Keratinocyte (primary cell): Measurements from ENCODE around the gene EVI5L. TPM values are rescaled to one million over a fixed set of nuclear protein-coding genes. Genes with fewer than 3 reads are reported as not detected.
A peak's percentile ranks its signal among the peaks of the same experiment; 100 is the strongest.

Experiments used
- DNase-seq: peaks from one replicate; pipeline ENCODE4 v3.0.0-alpha.2; 2011; ENCODE audit warnings: low read depth, missing footprints, low spot score
- FAIRE-seq: peaks from 2 replicates; lab custom pipeline; 2011; peaks lifted over from hg19 to GRCh38; lab: Jason Lieb, UNC
- H2AFZ ChIP-seq: 2 replicates; pipeline ENCODE4 v1.6.0; 2012; ENCODE audit warnings: low read length, control low read depth, inconsistent platforms; ENCODE audit not compliant: control insufficient read depth
- H3K27ac ChIP-seq: 2 replicates; pipeline ENCODE4 v1.5.1; 2011; ENCODE audit warnings: low read length; ENCODE audit not compliant: control insufficient read depth, insufficient read depth
- H3K27me3 ChIP-seq: 3 replicates; pipeline ENCODE4 v1.6.0; 2011; ENCODE audit warnings: low read length; ENCODE audit not compliant: control insufficient read depth, insufficient read depth; ENCODE audit errors: extremely low read depth
- H3K36me3 ChIP-seq, 2 experiments: 2 replicates in 1 of 2; 3 replicates in 1 of 2; pipeline ENCODE4 v1.5.1; 2011; ENCODE audit warnings: low read length in 2 of 2, mild to moderate bottlenecking in 1 of 2; ENCODE audit not compliant: control insufficient read depth in 2 of 2, insufficient read depth in 2 of 2; ENCODE audit errors: extremely low read depth in 1 of 2
- H3K4me1 ChIP-seq: 3 replicates; pipeline ENCODE4 v1.5.1; 2011; ENCODE audit warnings: low read length; ENCODE audit not compliant: control insufficient read depth, insufficient read depth; ENCODE audit errors: extremely low read depth
- H3K4me2 ChIP-seq: 3 replicates; pipeline ENCODE4 v1.6.0; 2011; ENCODE audit warnings: low read depth, low read length; ENCODE audit not compliant: control insufficient read depth, insufficient read depth; ENCODE audit errors: extremely low read depth
- H3K4me3 ChIP-seq, 3 experiments: fragments of 200-600 bp in 1 of 3; sonication (generic) in 1 of 3; 2 replicates in 2 of 3; 3 replicates in 1 of 3; pipeline ENCODE4 v1.5.1; 2011 to 2016; ENCODE audit warnings: low read length in 3 of 3, mild to moderate bottlenecking in 3 of 3, control low read depth in 2 of 3, inconsistent platforms in 1 of 3, low read depth in 1 of 3, mixed read lengths in 1 of 3, mixed run types in 1 of 3, moderate library complexity in 1 of 3; ENCODE audit not compliant: control insufficient read depth in 2 of 3, insufficient read depth in 2 of 3; ENCODE audit errors: extremely low read depth in 1 of 3
- H3K79me2 ChIP-seq: 2 replicates; pipeline ENCODE4 v1.6.0; 2012; ENCODE audit warnings: low read length; ENCODE audit not compliant: control insufficient read depth, insufficient read depth
- H3K9ac ChIP-seq: 3 replicates; pipeline ENCODE4 v1.6.0; 2011; ENCODE audit warnings: low read length; ENCODE audit not compliant: control insufficient read depth, insufficient read depth; ENCODE audit errors: extremely low read depth
- H3K9me1 ChIP-seq: 3 replicates; pipeline ENCODE4 v1.6.0; 2011; ENCODE audit warnings: low read length; ENCODE audit not compliant: control insufficient read depth, insufficient read depth; ENCODE audit errors: extremely low read depth
- H3K9me3 ChIP-seq: 2 replicates; pipeline ENCODE4 v1.5.1; 2012; ENCODE audit warnings: low read depth, low read length; ENCODE audit not compliant: control insufficient read depth
- H4K20me1 ChIP-seq: 3 replicates; pipeline ENCODE4 v1.6.0; 2011; ENCODE audit warnings: low read length; ENCODE audit not compliant: control insufficient read depth, insufficient read depth; ENCODE audit errors: extremely low read depth
- EZH2 ChIP-seq: IDR thresholded peaks from one replicate; pipeline ENCODE4 v1.6.1; 2012; ENCODE audit warnings: inconsistent platforms, mild to moderate bottlenecking, low read length, moderate library complexity
- dilution Hi-C: fragments of 300-500 bp; cut with MboI; formaldehyde crosslinking; loops from one replicate; pipeline ENCODE4 v1.7.0; 2020; ENCODE audit warnings: low sequenced_read_pairs; ENCODE audit not compliant: extremely low pct_ligation_motif_present
- polyA plus RNA-seq, 5 experiments: library from polyadenylated mRNA; depleted of rRNA in 3 of 5; stranded (reverse) in 3 of 5; stranded (forward) in 1 of 5; unstranded in 1 of 5; fragments of >200 nt; gene quantifications; 1 replicate in 1 of 5; 2 replicates in 3 of 5; 3 replicates in 1 of 5; pipeline versions ENCODE4 v1.2.1 to v1.2.3, GENCODE V29; 2011 to 2012; ENCODE audit warnings: missing spikeins in 2 of 5, low read depth in 1 of 5, low replicate concordance in 1 of 5
- TF ChIP-seq, protein P1 (sequence below), 3 experiments: IDR thresholded peaks in 1 of 3; conservative IDR thresholded peaks in 1 of 3; optimal IDR thresholded peaks in 1 of 3; 2 replicates in 2 of 3; 3 replicates in 1 of 3; pipeline versions ENCODE3 to v1.5.1; 2011; ENCODE audit warnings: low read length in 3 of 3, mild to moderate bottlenecking in 3 of 3, moderate library complexity in 2 of 3, control low read depth in 1 of 3, inconsistent platforms in 1 of 3; ENCODE audit not compliant: insufficient read depth in 2 of 3; ENCODE audit errors: extremely low read depth in 1 of 3

The EVI5L gene
- polyA plus RNA-seq, 1 donor (not counting 4 experiments of a cell fraction or from before 2014, with no cell fraction given) = 7.5 TPM

- H4K20me1 ChIP-seq = peaks cover 5% of the 10 kb centered on the region
- no peak overlapping the region for H3K27ac ChIP-seq
- no peak overlapping the region for H3K4me2 ChIP-seq
- H3K9me1 ChIP-seq = peaks cover 3% of the 10 kb centered on the region
- TF ChIP-seq, protein P1, sequence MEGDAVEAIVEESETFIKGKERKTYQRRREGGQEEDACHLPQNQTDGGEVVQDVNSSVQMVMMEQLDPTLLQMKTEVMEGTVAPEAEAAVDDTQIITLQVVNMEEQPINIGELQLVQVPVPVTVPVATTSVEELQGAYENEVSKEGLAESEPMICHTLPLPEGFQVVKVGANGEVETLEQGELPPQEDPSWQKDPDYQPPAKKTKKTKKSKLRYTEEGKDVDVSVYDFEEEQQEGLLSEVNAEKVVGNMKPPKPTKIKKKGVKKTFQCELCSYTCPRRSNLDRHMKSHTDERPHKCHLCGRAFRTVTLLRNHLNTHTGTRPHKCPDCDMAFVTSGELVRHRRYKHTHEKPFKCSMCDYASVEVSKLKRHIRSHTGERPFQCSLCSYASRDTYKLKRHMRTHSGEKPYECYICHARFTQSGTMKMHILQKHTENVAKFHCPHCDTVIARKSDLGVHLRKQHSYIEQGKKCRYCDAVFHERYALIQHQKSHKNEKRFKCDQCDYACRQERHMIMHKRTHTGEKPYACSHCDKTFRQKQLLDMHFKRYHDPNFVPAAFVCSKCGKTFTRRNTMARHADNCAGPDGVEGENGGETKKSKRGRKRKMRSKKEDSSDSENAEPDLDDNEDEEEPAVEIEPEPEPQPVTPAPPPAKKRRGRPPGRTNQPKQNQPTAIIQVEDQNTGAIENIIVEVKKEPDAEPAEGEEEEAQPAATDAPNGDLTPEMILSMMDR (optimal IDR thresholded peaks at IDR 0.05 in 1 of 3, IDR thresholded peaks at IDR 0.05 in 1 of 3, conservative IDR thresholded peaks at IDR 0.05 in 1 of 3; ENCODE audit: extremely low read depth in 1 of 3, insufficient read depth in 2 of 3, low read length in 3 of 3) = no peak
- no peak for TF ChIP-seq EZH2
- H3K79me2 ChIP-seq = peaks cover 39% of the 10 kb centered on the region
- H3K27me3 ChIP-seq = no peaks in the 10 kb centered on the region
- no peaks in the 10 kb centered on the region for H3K9me3 ChIP-seq
- no peak for DNase-seq
- H3K36me3 ChIP-seq = peaks cover 7 to 11% of the 10 kb centered on the region in 2 experiments
- H2AFZ ChIP-seq = no peak overlapping the region
- dilution Hi-C loops = no loop called here
- H3K4me1 ChIP-seq = peaks cover 22% of the 10 kb centered on the region
- no peak overlapping the region for H3K9ac ChIP-seq
- FAIRE-seq = no peak
- no peak overlapping the region for H3K4me3 ChIP-seq
These were observed 78.2 kb downstream of the EVI5L start for GRCh38 chr19:7908078-7908699.

DNA sequence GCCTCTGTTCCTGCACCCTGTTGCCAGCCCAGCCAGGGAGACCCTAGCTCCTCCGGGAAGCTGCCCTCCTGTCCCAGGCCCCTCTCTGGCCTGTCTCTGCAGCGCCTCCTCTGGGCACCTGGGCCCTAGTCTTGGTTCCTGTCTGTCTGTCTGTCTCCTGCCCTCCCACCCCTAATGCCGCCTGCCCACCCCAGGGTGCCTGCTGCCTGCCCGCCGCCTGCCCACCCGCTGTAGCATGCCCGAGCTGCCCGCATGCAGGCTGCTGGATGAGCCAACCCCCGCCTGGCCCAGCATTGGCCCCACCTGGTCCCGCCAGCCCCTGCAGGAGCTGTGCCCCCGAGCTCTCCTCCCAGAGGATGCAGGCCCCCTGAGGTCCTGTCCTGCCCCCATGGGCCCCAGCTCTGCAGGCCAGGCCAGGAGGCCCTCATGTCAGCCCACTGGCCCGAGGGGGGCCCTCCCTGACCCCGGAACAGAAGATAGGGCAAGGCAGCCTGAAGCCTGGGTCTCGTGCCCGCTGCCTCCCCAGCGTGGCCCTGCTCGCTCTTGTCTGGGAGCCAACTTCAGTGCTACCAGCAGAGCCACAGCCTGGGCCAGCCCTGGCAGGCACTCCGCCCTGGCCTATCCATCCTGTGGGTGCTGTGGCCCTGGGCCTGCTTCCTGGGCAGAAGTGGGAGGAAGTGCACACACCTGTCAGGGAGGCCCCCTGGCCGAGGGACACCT is 78.9 kb downstream of the EVI5L start:
- no peak overlapping the region for H3K27ac ChIP-seq
- peaks cover 7 to 11% of the 10 kb centered on the region in 2 experiments for H3K36me3 ChIP-seq
- no peak overlapping the region for H3K4me3 ChIP-seq
- dilution Hi-C loops = no loop called here
- FAIRE-seq (no peak), DNase-seq (no peak)
- H2AFZ ChIP-seq = no peak overlapping the region
- no peak overlapping the region for H3K9ac ChIP-seq
- H3K27me3 ChIP-seq = no peaks in the 10 kb centered on the region
- H3K4me1 ChIP-seq = peaks cover 22% of the 10 kb centered on the region
- peaks cover 38% of the 10 kb centered on the region for H3K79me2 ChIP-seq
- no peak overlapping the region for H3K4me2 ChIP-seq
- H3K9me1 ChIP-seq = peaks cover 3% of the 10 kb centered on the region
- H4K20me1 ChIP-seq = peaks cover 5% of the 10 kb centered on the region
- TF ChIP-seq, protein P1 (optimal IDR thresholded peaks at IDR 0.05 in 1 of 3, IDR thresholded peaks at IDR 0.05 in 1 of 3, conservative IDR thresholded peaks at IDR 0.05 in 1 of 3; ENCODE audit: extremely low read depth in 1 of 3, insufficient read depth in 2 of 3, low read length in 3 of 3) = peak in 1 of 3 experiments; percentile 9
- TF ChIP-seq EZH2 = no peak
- no peaks in the 10 kb centered on the region for H3K9me3 ChIP-seq
